HUDEP-2 (cell line): ENCODE results near the gene TPT1.

Experiments
- DNase-seq, 76 experiments: peaks; one replicate each; lab custom pipeline; 2025; ENCODE audit not compliant: unreplicated experiment in 76 of 76; lab: John Stamatoyannopoulos, UW

The TPT1 gene

DNA sequence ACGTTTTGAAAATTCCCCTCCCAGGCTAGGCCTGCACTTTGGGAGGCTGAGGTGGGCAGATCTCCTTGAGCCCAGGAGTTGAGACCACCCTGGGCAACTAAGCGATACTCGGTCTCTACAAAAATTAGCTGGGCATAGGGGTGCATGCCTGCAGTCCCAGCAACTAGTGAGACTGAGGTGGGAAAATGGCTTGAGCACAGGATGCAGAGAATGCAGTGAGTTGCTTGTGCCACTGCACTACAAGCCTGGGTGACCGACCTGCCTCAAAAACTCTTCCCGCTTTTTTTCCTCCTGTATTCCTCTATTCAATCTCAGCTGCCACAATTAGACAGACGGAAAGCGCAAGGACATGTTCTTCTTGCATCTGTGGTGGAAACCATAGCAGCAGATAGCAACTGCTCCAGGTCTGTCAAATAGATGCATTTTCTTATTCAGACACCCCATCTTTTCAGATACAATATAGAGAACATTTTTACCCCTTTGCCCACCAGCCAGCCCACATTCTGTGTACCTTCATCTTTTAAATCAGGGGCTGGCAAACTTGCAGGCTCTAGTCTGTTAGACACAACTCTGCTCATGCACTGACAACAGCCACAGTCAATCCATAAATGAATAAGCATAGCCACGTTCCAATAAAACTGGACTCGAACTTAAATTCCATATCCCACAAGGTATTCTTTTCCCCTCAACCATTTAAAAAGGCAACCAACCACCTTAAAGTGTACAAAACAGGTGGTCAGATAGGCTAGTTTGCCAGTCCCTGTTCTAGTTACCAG, 4.8 kb downstream of the TPT1 start:
- DNase-seq: no peak

GRCh38 chr13:45335397-45336024, 5.5 kb downstream of the TPT1 start:
- no peak for DNase-seq

GRCh38 chr13:45333977-45334922, 6.7 kb downstream of the TPT1 start:
- no peak for DNase-seq

- DNase-seq: no peak
These were observed 7.6 kb downstream of the TPT1 start for GRCh38 chr13:45333251-45333976.

DNA sequence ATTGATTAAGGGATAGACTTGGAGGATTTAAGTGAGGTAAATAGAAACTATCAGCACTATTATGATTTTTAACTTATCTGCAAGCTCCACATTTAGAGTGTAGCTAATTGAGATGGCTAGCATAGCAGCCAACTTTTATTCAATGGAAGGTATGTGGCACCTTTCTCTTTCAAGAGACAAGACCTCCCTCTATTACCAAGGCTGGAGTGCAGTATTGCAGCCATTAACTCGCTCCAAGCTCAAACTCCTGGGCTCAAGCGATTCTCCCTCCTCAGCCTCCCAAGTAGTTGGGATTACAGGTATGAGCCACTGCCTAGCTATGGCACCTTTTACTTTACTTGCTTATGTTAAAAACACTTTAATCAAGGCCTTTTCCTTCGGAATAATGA, 8.2 kb downstream of the TPT1 start:
- DNase-seq: no peak

GRCh38 chr13:45332036-45332830, 8.8 kb downstream of the TPT1 start:
- peak in 8 of 76 experiments; percentile 6 to 45 (median 16) for DNase-seq

DNA sequence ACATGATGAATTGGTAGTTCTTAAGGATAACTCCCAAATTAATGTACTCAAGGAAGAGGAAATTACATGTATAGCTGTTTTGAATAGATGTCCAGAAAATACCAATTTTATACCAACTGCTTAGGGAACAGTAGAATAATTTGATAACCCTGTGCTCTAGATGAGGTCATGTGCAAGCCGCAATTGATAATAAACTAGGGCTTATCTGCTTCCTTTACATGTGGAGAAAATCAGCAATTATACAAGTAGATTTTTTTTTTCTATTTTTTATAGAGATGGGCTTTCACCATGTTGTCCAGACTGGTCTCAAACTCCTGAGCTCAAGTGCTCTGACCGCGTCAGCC, 9.3 kb downstream of the TPT1 start:
- peak in 4 of 76 experiments; percentile 13 to 30 (median 26) for DNase-seq

DNA sequence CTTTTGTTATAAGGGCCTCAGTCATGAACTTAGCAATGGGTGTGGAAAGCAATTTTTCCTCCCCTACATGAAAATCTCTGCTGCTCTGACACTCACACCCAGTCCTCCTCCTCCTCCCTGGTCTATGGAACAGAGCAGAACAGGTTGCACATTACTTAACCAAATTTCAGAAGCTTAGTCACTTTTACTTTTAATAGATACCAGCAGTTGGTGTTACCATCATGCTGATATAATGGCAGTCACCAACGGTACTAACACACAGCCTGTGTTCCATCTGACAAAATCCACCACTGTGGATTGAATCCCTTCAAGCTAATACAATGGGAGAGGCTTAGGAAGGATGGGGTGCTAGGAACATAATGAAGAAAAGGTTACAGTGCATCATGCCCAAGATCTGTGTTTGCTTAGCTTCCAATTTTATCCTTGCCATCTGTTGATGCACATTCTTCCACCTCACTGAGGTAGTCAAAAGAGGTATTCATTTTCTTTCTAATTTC, 9.8 kb downstream of the TPT1 start:
- DNase-seq: peak in 2 of 76 experiments; percentile 13 to 30

DNA sequence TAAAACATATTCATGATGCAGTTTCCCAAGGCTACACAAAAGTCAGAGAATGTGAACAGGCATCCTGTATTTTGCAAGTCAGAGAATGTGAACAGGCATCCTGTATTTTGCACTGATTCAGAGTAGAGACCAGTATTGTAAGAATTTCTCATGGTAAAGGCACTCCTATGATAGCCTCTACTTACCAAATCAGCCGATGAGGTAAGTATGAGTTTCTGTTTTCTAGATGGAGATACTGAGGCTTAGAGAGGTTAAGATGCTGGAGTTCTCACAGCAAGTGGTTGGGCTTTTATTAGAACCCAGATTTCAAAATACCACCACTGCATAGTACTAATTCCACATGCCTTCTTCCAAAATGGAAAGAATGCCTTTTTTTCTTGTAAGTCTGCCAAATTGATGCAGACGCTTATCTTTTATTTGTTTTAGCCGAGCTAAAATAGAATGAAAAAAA, 12.3 kb downstream of the TPT1 start:
- no peak for DNase-seq

- no peak for DNase-seq
These were observed 13.6 kb downstream of the TPT1 start for GRCh38 chr13:45327253-45327955.

GRCh38 chr13:45325806-45326205, 15.2 kb downstream of the TPT1 start:
- DNase-seq: no peak

- DNase-seq: no peak
These were observed 19.9 kb downstream of the TPT1 start for GRCh38 chr13:45320876-45321629.

DNA sequence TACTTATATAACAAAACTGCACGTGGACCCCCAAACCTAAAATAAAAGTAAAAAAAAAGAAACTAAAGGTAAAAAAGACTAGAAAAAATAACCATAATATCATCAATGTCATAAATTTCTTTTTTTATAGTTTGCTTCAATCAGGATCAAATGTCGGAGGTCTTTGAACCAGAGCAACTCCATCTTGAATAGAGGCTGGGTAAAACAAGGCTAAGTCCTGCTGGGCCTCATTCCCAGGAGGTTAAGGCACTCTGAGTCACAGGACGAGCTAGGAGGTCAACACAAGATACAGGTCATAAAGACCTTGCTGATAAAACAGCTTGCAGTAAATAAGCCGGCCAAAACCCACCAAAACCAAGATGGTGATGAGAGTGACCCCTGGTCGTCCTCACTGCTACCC, 24.0 kb downstream of the TPT1 start:
- DNase-seq: no peak

- DNase-seq: no peak
These were observed 24.6 kb downstream of the TPT1 start for GRCh38 chr13:45316338-45316737.

DNA sequence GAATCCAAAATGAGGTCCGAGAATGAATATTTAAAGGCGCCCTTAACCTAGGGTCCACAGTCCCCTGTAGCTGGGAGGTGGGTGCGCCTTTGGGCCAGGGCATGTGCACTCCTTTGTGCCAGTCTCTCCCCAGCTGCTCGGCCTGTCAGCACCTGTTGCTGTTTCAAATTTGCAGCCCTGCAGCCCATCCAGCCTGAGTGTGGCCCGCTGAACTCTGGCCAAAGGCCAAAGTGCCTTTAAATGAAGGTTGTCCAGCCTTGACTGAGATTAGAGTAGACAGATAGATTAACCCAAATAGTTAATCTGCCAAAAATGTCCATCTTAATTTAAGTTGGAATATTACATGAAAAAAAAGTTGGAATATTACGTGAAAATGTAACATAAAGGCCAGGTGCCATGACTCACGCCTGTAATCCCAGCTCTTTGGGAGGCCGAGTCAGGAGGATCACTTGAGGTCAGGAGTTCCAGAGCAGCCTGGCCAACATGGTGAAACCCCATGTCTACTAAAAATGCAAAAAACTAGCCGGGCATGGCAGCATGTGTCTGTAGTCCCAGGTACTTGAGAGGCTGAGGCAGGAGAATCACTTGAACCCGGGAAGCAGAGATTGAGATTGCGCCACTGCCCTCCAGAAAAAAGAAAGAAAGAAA, 25.3 kb downstream of the TPT1 start:
- DNase-seq: no peak

DNA sequence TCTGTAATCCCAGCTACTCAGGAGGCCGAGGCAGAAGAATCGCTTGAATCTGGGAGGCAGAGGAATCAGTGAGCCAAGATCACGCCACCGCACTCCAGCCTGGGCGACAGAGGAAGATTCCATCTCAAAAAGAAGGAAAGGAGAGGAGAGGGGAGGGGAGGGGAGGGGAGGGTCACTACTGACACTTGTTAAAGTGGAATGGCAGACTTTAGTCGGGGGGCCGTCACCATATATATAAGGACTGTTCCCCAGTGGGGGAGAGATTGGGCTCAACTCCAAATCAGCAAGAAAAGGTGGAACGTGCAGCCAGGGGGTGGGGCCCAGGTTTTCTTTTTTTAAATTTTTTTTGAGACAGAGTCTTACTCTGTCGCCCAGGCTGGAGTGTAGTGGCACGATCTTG, 26.2 kb downstream of the TPT1 start:
- no peak for DNase-seq

DNA sequence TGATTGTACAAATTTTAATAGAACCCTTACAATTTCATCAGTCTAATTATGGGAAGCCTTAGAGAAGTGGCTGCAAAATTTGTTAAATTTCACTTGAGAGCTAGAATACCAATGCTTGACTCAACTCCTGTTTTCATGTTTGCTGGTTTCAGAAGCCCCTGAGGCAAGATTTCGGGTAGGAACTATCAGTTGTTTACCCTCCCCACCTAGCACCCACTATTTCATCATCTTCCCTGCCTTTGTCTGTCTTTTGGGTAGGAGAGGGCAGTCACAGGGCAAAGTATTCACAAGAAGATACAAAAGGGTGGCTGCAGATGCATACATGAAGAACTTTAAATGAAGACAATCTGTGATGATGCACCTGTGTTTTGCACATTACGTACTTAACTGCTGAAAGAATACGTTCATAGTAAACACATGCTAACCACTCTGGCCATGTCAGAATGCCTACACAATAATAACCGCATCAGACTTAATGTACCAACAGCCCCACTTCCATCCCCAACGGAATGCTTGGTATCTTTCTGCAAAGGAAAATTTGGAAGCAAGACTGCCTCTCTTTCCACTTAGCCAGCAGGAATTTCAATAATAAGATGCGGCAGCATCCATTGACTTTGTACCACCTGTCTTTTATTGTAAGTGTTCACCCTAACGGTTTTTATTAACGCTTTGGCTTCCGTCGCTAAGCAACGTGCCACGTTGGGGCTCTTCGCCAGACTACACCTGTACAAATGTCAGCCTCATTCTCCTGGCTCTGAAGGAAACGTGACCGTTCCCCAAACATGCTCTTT, 30.4 kb downstream of the TPT1 start:
- DNase-seq: no peak
